WTC11 (cell line): ENCODE measurements around the gene PANX2. TPM values are rescaled to one million over a fixed set of nuclear protein-coding genes. Genes with fewer than 3 reads are reported as not detected.

Experiments
- E2F1 ChIP-seq: sonication (generic); formaldehyde crosslinking; IDR thresholded peaks from 2 replicates; pipeline ENCODE4 v1.8.0; 2022; ENCODE audit warnings: mild to moderate bottlenecking, missing genetic modification reagents
- E2F5 ChIP-seq: sonication (generic); formaldehyde crosslinking; IDR thresholded peaks from 2 replicates; pipeline ENCODE4 v1.8.1; 2022; ENCODE audit warnings: mild to moderate bottlenecking, moderate library complexity, missing genetic modification reagents
- FOXJ3 ChIP-seq: sonication (generic); formaldehyde crosslinking; IDR thresholded peaks from 2 replicates; pipeline ENCODE4 v1.9.0; 2021; ENCODE audit warnings: missing genetic modification reagents, mild to moderate bottlenecking, borderline replicate concordance
- FOXP1 ChIP-seq: sonication (generic); formaldehyde crosslinking; IDR thresholded peaks from 2 replicates; pipeline ENCODE4 v1.8.0; 2022; ENCODE audit warnings: missing genetic modification reagents, mild to moderate bottlenecking, moderate library complexity, borderline replicate concordance
- HMGA2 ChIP-seq: fragments of 250-450 bp; sonication (Bioruptor Pico); IDR thresholded peaks from 2 replicates; pipeline ENCODE4 v1.4.0; 2021; ENCODE audit warnings: mild to moderate bottlenecking, moderate library complexity
- IRF1 ChIP-seq: sonication (generic); formaldehyde crosslinking; IDR thresholded peaks from 2 replicates; pipeline ENCODE4 v1.8.0; 2023; ENCODE audit warnings: missing genetic modification reagents
- MAX ChIP-seq: sonication (generic); formaldehyde crosslinking; IDR thresholded peaks from 2 replicates; pipeline ENCODE4 v1.8.0; 2022; ENCODE audit warnings: mild to moderate bottlenecking, missing genetic modification reagents
- NFE2L1 ChIP-seq: sonication (generic); formaldehyde crosslinking; IDR thresholded peaks from 2 replicates; pipeline ENCODE4 v1.8.1; 2023; ENCODE audit warnings: missing genetic modification reagents
- NR1H2 ChIP-seq: sonication (generic); formaldehyde crosslinking; IDR thresholded peaks from 2 replicates; pipeline ENCODE4 v1.9.0; 2021; ENCODE audit warnings: mild to moderate bottlenecking, moderate library complexity, missing genetic modification reagents
- OVOL2 ChIP-seq: fragments of 250-450 bp; sonication (Bioruptor Pico); IDR thresholded peaks from 2 replicates; pipeline ENCODE4 v1.9.0; 2021; ENCODE audit warnings: mild to moderate bottlenecking, borderline replicate concordance
- PRDM15 ChIP-seq: sonication (generic); formaldehyde crosslinking; IDR thresholded peaks from 2 replicates; pipeline ENCODE4 v1.8.0; 2022; ENCODE audit warnings: missing genetic modification reagents
- TP53 ChIP-seq: sonication (generic); formaldehyde crosslinking; IDR thresholded peaks from 2 replicates; pipeline ENCODE4 v1.8.1; 2023; ENCODE audit warnings: mild to moderate bottlenecking, missing genetic modification reagents
- USF2 ChIP-seq: sonication (generic); formaldehyde crosslinking; IDR thresholded peaks from 2 replicates; pipeline ENCODE4 v1.8.1; 2023; ENCODE audit warnings: mild to moderate bottlenecking, missing genetic modification reagents, moderate library complexity
- ZBTB43 ChIP-seq: sonication (generic); formaldehyde crosslinking; IDR thresholded peaks from 2 replicates; pipeline ENCODE4 v1.8.1; 2023; ENCODE audit warnings: mild to moderate bottlenecking, missing genetic modification reagents
- ZMAT4 ChIP-seq: fragments of 250-450 bp; sonication (Bioruptor Pico); IDR thresholded peaks from 2 replicates; pipeline ENCODE4 v1.9.0; 2021; ENCODE audit warnings: mild to moderate bottlenecking
- ZNF121 ChIP-seq: sonication (generic); formaldehyde crosslinking; IDR thresholded peaks from 2 replicates; pipeline ENCODE4 v1.8.0; 2023; ENCODE audit warnings: missing genetic modification reagents
- ZNF232 ChIP-seq: sonication (generic); formaldehyde crosslinking; IDR thresholded peaks from 2 replicates; pipeline ENCODE4 v1.8.0; 2022; ENCODE audit warnings: mild to moderate bottlenecking, missing genetic modification reagents
- ZNF281 ChIP-seq: sonication (generic); formaldehyde crosslinking; IDR thresholded peaks from 2 replicates; pipeline ENCODE4 v1.8.0; 2023; ENCODE audit warnings: mild to moderate bottlenecking, missing genetic modification reagents
- ZNF416 ChIP-seq: fragments of 250-450 bp; sonication (Bioruptor Pico); IDR thresholded peaks from 2 replicates; pipeline ENCODE4 v1.9.0; 2021; ENCODE audit warnings: mild to moderate bottlenecking, inconsistent platforms
- ZNF423 ChIP-seq: fragments of 250-450 bp; sonication (Bioruptor Pico); IDR thresholded peaks from 2 replicates; pipeline ENCODE4 v2.1.2; 2022; ENCODE audit warnings: mild to moderate bottlenecking, moderate library complexity
- ZSCAN18 ChIP-seq: fragments of 250-450 bp; sonication (Bioruptor Pico); IDR thresholded peaks from 2 replicates; pipeline ENCODE4 v2.1.2; 2022; ENCODE audit warnings: mild to moderate bottlenecking, moderate library complexity
- total RNA-seq: library from RNA; stranded (reverse); gene quantifications from 3 replicates; pipeline ENCODE4 v1.2.3, GENCODE V29; 2021

The PANX2 gene
- total RNA-seq, 1 experiment from 2014 or later, result 10.2 TPM

- TF ChIP-seq USF2 (peak; percentile 31), ZNF281 (CRISPR knock-in tag) (peak; percentile 48; the same call in 1 of the 2 replicates), ZNF121 (CRISPR knock-in tag) (no peak), IRF1 (CRISPR knock-in tag) (no peak), OVOL2 (CRISPR knock-in tag) (no peak), NFE2L1 (CRISPR knock-in tag) (no peak), HMGA2 (no peak), FOXP1 (CRISPR knock-in tag) (no peak), ZMAT4 (no peak), TP53 (CRISPR knock-in tag) (no peak), ZNF423 (CRISPR knock-in tag) (peak; percentile 40; the same call in 1 of the 2 replicates), ZBTB43 (CRISPR knock-in tag) (no peak), NR1H2 (CRISPR knock-in tag) (no peak), E2F1 (CRISPR knock-in tag) (0 out of 2 replicates have a peak, but pooled peaks have one; percentile 4), E2F5 (CRISPR knock-in tag) (no peak), MAX (CRISPR knock-in tag) (no peak; the same call in 1 of the 2 replicates), ZNF232 (CRISPR knock-in tag) (0 out of 2 replicates have a peak, but pooled peaks have one; percentile 60), FOXJ3 (CRISPR knock-in tag) (no peak), PRDM15 (CRISPR knock-in tag) (no peak), ZSCAN18 (CRISPR knock-in tag) (no peak), ZNF416 (CRISPR knock-in tag) (no peak)
Measured at GRCh38 chr22:50200461-50201190, 30.1 kb downstream of the PANX2 start, which contains the start of gene SELENOO (continued).
